HG02678 (cell line): ENCODE measurements around the gene BTNL9.
"Not testable (repeated sequence)": the region's sequence is repeated elsewhere in the genome, so short reads cannot be mapped to it uniquely, and the experiment has no call there.

Source experiments
- ATAC-seq: cut with Tn5 transposase; IDR thresholded peaks from one replicate; pipeline ENCODE4 v1.9.1; 2021; ENCODE audit warnings: mild to moderate bottlenecking, moderate library complexity; ENCODE audit not compliant: unreplicated experiment

BTNL9 gene

GRCh38 chr5:181042036-181042713 is 2.1 kb downstream of the BTNL9 start:
- no peak for ATAC-seq

GRCh38 chr5:181042722-181043121 is 2.7 kb downstream of the BTNL9 start:
- no peak for ATAC-seq

GRCh38 chr5:181043285-181044092 is 3.4 kb downstream of the BTNL9 start:
- ATAC-seq = no peak

GRCh38 chr5:181044093-181044599 is 4.1 kb downstream of the BTNL9 start:
- ATAC-seq = no peak

- no peak for ATAC-seq
Observed at GRCh38 chr5:181044662-181045305, 4.7 kb downstream of the BTNL9 start.

- ATAC-seq = no peak
Observed at GRCh38 chr5:181045316-181045715, 5.2 kb downstream of the BTNL9 start.

GRCh38 chr5:181045857-181046256 is 5.8 kb downstream of the BTNL9 start:
- ATAC-seq = not testable (repeated sequence)

GRCh38 chr5:181047288-181047687 is 7.2 kb downstream of the BTNL9 start:
- no peak for ATAC-seq

GRCh38 chr5:181047921-181048320 is 7.9 kb downstream of the BTNL9 start:
- ATAC-seq = no peak

- no peak for ATAC-seq
Observed at GRCh38 chr5:181050016-181050415, 9.9 kb downstream of the BTNL9 start.

GRCh38 chr5:181051841-181052671 is 12.0 kb downstream of the BTNL9 start:
- ATAC-seq = no peak

- no peak for ATAC-seq
Observed at GRCh38 chr5:181052672-181053487, 12.8 kb downstream of the BTNL9 start.

- ATAC-seq = no peak
Observed at GRCh38 chr5:181053488-181054121, 13.5 kb downstream of the BTNL9 start.

- ATAC-seq = no peak
Observed at GRCh38 chr5:181054138-181054537, 14.1 kb downstream of the BTNL9 start.

GRCh38 chr5:181054871-181055459 is 14.9 kb downstream of the BTNL9 start:
- no peak for ATAC-seq

GRCh38 chr5:181056431-181056830 is 16.4 kb downstream of the BTNL9 start:
- no peak for ATAC-seq

- no peak for ATAC-seq
Observed at GRCh38 chr5:181058321-181058720, 18.3 kb downstream of the BTNL9 start.

- no peak for ATAC-seq
Observed at GRCh38 chr5:181058786-181059296, 18.8 kb downstream of the BTNL9 start.
